Measurements from ENCODE around the gene NOTCH1. TPM values are rescaled to one million over a fixed set of nuclear protein-coding genes. Genes with fewer than 3 reads are reported as not detected.

Gene NOTCH1
- total RNA-seq, 1 experiment from 2014 or later, result 37.2 TPM

- H3K27me3 ChIP-seq (replicated peaks; ENCODE audit: insufficient read depth, low read depth, low read length, poor library complexity), result no peaks in the 10 kb centered on the region
- H3K4me1 ChIP-seq (ENCODE audit: insufficient read depth, low read length, poor library complexity, severe bottlenecking), result peaks cover 17% of the 10 kb centered on the region
- no TSS peak for BruUV-seq (replicated peaks)
- H3K9me3 ChIP-seq (ENCODE audit: low read depth, low read length, poor library complexity, severe bottlenecking), result no peaks in the 10 kb centered on the region
- no peak overlapping the region for H3K4me3 ChIP-seq (ENCODE audit: low read depth, low read length, poor library complexity, severe bottlenecking)
- no peaks in the 10 kb centered on the region for H3K36me3 ChIP-seq (ENCODE audit: insufficient read depth, low read length, poor library complexity, severe bottlenecking)
- H3K27ac ChIP-seq (ENCODE audit: low read depth, low read length, poor library complexity, severe bottlenecking), result no peak overlapping the region
- ChIA-PET CTCF (interaction anchor here (1.0 to 2.5 kb wide), 5 partner anchors 140 to 159 kb away, joined by 3 to 23 read pairs (median 5); no protein-coding TSS in a partner anchor), POLR2A (ENCODE audit: low non-redundant PET) (interaction anchor here (0.6 kb wide), 1 partner anchor 154 kb away, joined by 15 read pairs; no protein-coding TSS in a partner anchor)
- peak; percentile 83 for DNase-seq (ENCODE audit: low spot score)
- intact Hi-C loops (cut with micrococcal nuclease; ENCODE audit: unreplicated experiment), result loop anchor here (1.0 kb wide), 1 partner anchor 146 kb away; no protein-coding TSS in a partner anchor
- TF ChIP-seq EZH2 (IDR thresholded peaks at IDR 0.05; ENCODE audit: borderline replicate concordance, low read depth, low read length, poor library complexity, severe bottlenecking) (no peak), CTCF (conservative IDR thresholded peaks at IDR 0.05; ENCODE audit: low read depth, low read length) (peak; percentile 83)
Observed at GRCh38 chr9:136485049-136486045, 60.5 kb downstream of the NOTCH1 start.

DNA sequence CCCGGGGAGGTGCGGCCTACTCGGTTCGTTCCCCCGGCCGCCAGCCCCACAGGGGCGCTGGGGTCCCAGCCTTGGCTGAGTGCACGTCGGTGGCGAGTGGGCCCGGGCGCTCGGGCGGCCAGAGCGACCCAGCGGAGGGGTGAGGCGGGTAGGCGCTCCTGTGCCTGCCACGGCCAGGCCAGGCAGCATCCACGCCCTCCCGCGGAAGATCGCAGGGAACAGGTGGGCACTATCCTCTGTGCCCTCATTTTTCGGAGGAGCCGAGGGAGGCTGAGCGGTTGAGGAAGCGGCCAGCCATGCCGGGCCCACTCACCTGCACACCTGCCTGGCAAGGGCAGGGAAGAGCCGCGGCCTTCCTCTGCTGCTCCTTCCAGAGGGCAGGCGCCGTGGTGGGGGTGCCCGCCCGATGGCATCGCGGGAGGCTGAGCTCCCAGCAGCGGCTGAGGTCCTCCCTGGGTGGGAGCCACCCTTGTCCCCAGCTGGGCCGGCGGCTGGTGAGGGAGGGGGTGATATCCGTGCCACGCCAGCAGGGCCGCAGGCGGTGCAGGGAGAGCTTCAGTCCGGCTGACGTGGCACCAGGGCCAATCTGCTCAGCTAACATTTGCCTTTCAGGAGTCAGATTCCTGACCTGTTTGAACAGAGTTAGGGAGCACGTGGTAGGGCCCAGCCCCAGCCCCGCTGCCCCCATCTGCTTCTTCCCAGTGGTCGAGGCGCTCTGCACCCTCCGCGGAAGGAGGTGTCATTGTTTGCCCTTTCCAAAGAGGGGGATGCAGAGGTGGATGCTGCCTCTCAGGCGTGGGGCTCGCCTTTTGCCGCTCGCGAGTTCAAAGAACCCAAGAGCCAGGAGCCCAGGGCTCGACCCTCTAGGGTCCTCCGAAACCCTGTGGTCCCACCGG lies 61.4 kb downstream of the NOTCH1 start:
- no peaks in the 10 kb centered on the region for H3K9me3 ChIP-seq (ENCODE audit: low read depth, low read length, poor library complexity, severe bottlenecking)
- BruUV-seq (replicated peaks), result no TSS peak
- H3K4me1 ChIP-seq (ENCODE audit: insufficient read depth, low read length, poor library complexity, severe bottlenecking), result peaks cover 17% of the 10 kb centered on the region
- H3K27ac ChIP-seq (ENCODE audit: low read depth, low read length, poor library complexity, severe bottlenecking), result peak overlapping the region; percentile 100
- intact Hi-C loops (cut with micrococcal nuclease; ENCODE audit: unreplicated experiment), result loop anchor here (1.0 kb wide), 1 partner anchor 147 kb away; no protein-coding TSS in a partner anchor
- TF ChIP-seq EZH2 (IDR thresholded peaks at IDR 0.05; ENCODE audit: borderline replicate concordance, low read depth, low read length, poor library complexity, severe bottlenecking), result no peak
- TF ChIP-seq CTCF (conservative IDR thresholded peaks at IDR 0.05; ENCODE audit: low read depth, low read length), result no peak
- H3K36me3 ChIP-seq (ENCODE audit: insufficient read depth, low read length, poor library complexity, severe bottlenecking), result no peaks in the 10 kb centered on the region
- peak overlapping the region; percentile 59 for H3K4me3 ChIP-seq (ENCODE audit: low read depth, low read length, poor library complexity, severe bottlenecking)
- ChIA-PET CTCF (interaction anchor here (0.7 to 2.5 kb wide), 7 partner anchors 62 to 160 kb away, joined by 3 to 23 read pairs (median 3); partner anchors contain the start of gene NOTCH1), POLR2A (ENCODE audit: low non-redundant PET) (interaction anchor here (0.6 kb wide), 1 partner anchor 155 kb away, joined by 15 read pairs; no protein-coding TSS in a partner anchor)
- no peaks in the 10 kb centered on the region for H3K27me3 ChIP-seq (replicated peaks; ENCODE audit: insufficient read depth, low read depth, low read length, poor library complexity)
- DNase-seq (ENCODE audit: low spot score), result no peak

GRCh38 chr9:136483589-136484152 lies 62.2 kb downstream of the NOTCH1 start:
- Histone ChIP-seq H3K27me3 (replicated peaks; ENCODE audit: insufficient read depth, low read depth, low read length, poor library complexity) (no peaks in the 10 kb centered on the region), H3K36me3 (ENCODE audit: insufficient read depth, low read length, poor library complexity, severe bottlenecking) (no peaks in the 10 kb centered on the region), H3K4me1 (ENCODE audit: insufficient read depth, low read length, poor library complexity, severe bottlenecking) (peaks cover 17% of the 10 kb centered on the region), H3K27ac (ENCODE audit: low read depth, low read length, poor library complexity, severe bottlenecking) (peak overlapping the region; percentile 100), H3K9me3 (ENCODE audit: low read depth, low read length, poor library complexity, severe bottlenecking) (no peaks in the 10 kb centered on the region), H3K4me3 (ENCODE audit: low read depth, low read length, poor library complexity, severe bottlenecking) (peak overlapping the region; percentile 59)
- CTCF ChIA-PET, result interaction anchor here (0.8 to 2.5 kb wide), 5 partner anchors 142 to 161 kb away, joined by 3 to 23 read pairs (median 5); no protein-coding TSS in a partner anchor
- no peak for TF ChIP-seq CTCF (conservative IDR thresholded peaks at IDR 0.05; ENCODE audit: low read depth, low read length)
- TF ChIP-seq EZH2 (IDR thresholded peaks at IDR 0.05; ENCODE audit: borderline replicate concordance, low read depth, low read length, poor library complexity, severe bottlenecking), result no peak
- POLR2A ChIA-PET (ENCODE audit: low non-redundant PET), result no interaction called here
- BruUV-seq (replicated peaks), result no TSS peak
- peak; percentile 95 for DNase-seq (ENCODE audit: low spot score)
- intact Hi-C loops (cut with micrococcal nuclease; ENCODE audit: unreplicated experiment), result no loop called here

Measured in A673 (cell line).